ENCODE results near the gene SFMBT2.

Gene SFMBT2

GRCh38 chr10:7364474-7364873, 46.4 kb downstream of the SFMBT2 start:
- DNase-seq (ENCODE audit: low read depth) = no peak

- no peak for DNase-seq (ENCODE audit: low read depth)
These were observed 47.1 kb downstream of the SFMBT2 start for GRCh38 chr10:7363700-7364099.

- DNase-seq (ENCODE audit: low read depth) = no peak
These were observed 48.4 kb downstream of the SFMBT2 start for GRCh38 chr10:7362471-7362870.

- no peak for DNase-seq (ENCODE audit: low read depth)
These were observed 49.5 kb downstream of the SFMBT2 start for GRCh38 chr10:7361316-7361715.

GRCh38 chr10:7359954-7360353, 50.9 kb downstream of the SFMBT2 start:
- no peak for DNase-seq (ENCODE audit: low read depth)

- DNase-seq (ENCODE audit: low read depth) = no peak
These were observed 51.5 kb downstream of the SFMBT2 start for GRCh38 chr10:7359356-7359755.

GRCh38 chr10:7357193-7357592, 53.6 kb downstream of the SFMBT2 start:
- DNase-seq (ENCODE audit: low read depth) = no peak

GRCh38 chr10:7354330-7355047, 56.3 kb downstream of the SFMBT2 start:
- DNase-seq (ENCODE audit: low read depth) = no peak

GRCh38 chr10:7351894-7352293, 58.9 kb downstream of the SFMBT2 start:
- DNase-seq (ENCODE audit: low read depth) = no peak

- DNase-seq (ENCODE audit: low read depth) = no peak
These were observed 60.2 kb downstream of the SFMBT2 start for GRCh38 chr10:7350541-7351195.

GRCh38 chr10:7345717-7346116, 65.1 kb downstream of the SFMBT2 start:
- DNase-seq (ENCODE audit: low read depth) = no peak

- DNase-seq (ENCODE audit: low read depth) = no peak
These were observed 67.8 kb downstream of the SFMBT2 start for GRCh38 chr10:7343040-7343439.

GRCh38 chr10:7340179-7340874, 70.5 kb downstream of the SFMBT2 start:
- DNase-seq (ENCODE audit: low read depth) = no peak

GRCh38 chr10:7339510-7339909, 71.3 kb downstream of the SFMBT2 start:
- no peak for DNase-seq (ENCODE audit: low read depth)

GRCh38 chr10:7338469-7338868, 72.4 kb downstream of the SFMBT2 start:
- no peak for DNase-seq (ENCODE audit: low read depth)

GRCh38 chr10:7337431-7338171, 73.2 kb downstream of the SFMBT2 start:
- no peak for DNase-seq (ENCODE audit: low read depth)

GRCh38 chr10:7335977-7336376, 74.9 kb downstream of the SFMBT2 start:
- DNase-seq (ENCODE audit: low read depth) = no peak

- no peak for DNase-seq (ENCODE audit: low read depth)
These were observed 76.2 kb downstream of the SFMBT2 start for GRCh38 chr10:7334642-7334964.

- no peak for DNase-seq (ENCODE audit: low read depth)
These were observed 76.7 kb downstream of the SFMBT2 start for GRCh38 chr10:7333961-7334641.

GRCh38 chr10:7329219-7329618, 81.6 kb downstream of the SFMBT2 start:
- DNase-seq (ENCODE audit: low read depth) = no peak

- DNase-seq (ENCODE audit: low read depth) = no peak
These were observed 82.9 kb downstream of the SFMBT2 start for GRCh38 chr10:7327885-7328284.

GRCh38 chr10:7322623-7323022, 88.2 kb downstream of the SFMBT2 start:
- DNase-seq (ENCODE audit: low read depth) = no peak
